CD4-positive, alpha-beta T cell treated with Interleukin-6 at 100 ng/mL for 8 hours (primary cell): Measurements from ENCODE around the gene APLP2.
A peak's percentile ranks its signal among the peaks of the same experiment; 100 is the strongest.

ENCODE experiments used
- DNase-seq: peaks from one replicate; pipeline ENCODE4 v3.0.0-alpha.2; 2020; ENCODE audit warnings: mixed read lengths, low spot score

APLP2 gene

DNA sequence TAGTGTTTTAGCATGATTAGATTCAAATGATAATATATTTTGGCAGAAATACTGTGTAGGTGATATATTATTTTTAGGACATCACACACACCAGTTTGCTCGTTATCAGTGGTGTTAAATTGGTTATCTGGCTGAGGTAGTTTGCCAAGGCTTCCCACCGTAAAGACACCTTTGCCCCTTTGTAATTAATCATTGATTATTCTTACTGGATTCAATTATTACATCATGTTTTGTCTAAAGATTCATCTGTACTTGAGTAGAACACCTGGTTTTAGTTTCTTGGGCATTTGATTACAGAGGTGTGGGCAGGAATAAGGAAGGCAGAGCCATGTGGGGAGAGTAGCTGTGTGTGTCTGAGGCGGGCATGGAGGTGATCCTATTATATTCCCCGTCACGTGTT is 50.4 kb downstream of the APLP2 start:
- DNase-seq, result no peak

- DNase-seq, result no peak
These were observed 51.8 kb downstream of the APLP2 start for GRCh38 chr11:130121445-130121978.

DNA sequence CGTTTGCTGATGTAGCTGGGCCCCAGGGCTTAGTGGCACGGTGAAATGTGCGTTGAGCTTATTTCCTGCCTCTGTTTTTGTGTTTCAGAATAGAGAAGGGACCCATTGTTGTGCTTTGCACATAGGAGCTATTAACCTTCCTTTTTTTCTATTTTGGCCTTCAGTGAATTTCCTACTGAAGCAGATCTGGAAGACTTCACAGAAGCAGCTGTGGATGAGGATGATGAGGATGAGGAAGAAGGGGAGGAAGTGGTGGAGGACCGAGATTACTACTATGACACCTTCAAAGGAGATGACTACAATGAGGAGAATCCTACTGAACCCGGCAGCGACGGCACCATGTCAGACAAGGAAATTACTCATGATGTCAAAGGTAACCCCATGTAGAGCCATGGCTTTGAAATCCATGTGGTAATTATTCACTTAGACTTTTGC is 52.5 kb downstream of the APLP2 start:
- no peak for DNase-seq

GRCh38 chr11:130123414-130124040 is 53.8 kb downstream of the APLP2 start:
- DNase-seq, result no peak

- DNase-seq, result no peak
These were observed 54.4 kb downstream of the APLP2 start for GRCh38 chr11:130124096-130124495.

DNA sequence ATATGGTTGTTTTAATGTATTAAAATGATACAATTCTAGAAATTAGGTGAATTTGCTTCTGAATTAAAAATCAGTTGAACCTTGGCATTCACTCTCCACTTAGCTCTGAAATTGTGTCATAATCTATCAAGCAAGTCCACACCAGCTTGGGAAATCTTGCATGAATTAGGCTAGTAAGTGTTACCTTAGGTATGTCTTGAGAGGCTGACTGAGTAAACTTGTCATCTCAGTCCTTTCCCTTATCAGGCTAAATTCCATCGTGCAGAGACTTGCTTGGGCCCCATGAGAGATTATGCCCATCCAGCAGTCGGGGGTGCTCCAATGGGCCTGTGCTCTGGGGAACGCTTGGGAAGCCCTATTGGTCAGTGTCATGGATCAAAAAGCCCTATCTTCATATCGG is 55.9 kb downstream of the APLP2 start:
- DNase-seq, result no peak

DNA sequence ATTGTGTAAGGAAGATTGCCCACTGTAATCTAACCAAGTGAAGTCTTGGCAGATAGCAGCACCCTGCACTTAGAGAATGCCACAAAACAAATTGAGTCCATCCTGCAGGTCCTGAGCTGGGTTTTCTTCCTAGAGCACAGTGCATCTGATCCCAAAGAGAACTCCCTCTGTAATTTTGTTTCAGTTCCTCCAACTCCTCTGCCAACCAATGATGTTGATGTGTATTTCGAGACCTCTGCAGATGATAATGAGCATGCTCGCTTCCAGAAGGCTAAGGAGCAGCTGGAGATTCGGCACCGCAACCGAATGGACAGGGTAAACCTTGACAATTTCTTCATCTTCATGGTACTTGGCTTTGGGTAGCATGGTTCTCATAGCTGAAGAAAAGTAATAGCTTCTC is 56.8 kb downstream of the APLP2 start:
- no peak for DNase-seq

DNA sequence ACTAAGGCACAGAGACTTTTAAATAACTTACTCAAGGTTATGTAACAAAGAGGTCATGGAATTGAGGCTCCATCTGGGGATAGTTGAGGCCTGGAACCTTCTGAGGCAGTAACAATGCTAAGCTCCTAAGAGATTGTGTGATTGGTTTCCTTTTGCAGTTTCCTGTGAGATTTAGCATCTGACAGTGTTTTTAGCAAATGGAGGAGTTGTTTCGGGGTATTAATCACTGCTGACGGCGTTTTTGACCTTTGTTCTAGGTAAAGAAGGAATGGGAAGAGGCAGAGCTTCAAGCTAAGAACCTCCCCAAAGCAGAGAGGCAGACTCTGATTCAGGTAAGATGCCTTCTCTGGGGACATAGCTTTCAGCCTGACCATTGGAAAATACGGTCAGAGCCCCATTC is 57.8 kb downstream of the APLP2 start:
- DNase-seq, result no peak

GRCh38 chr11:130128626-130129025 is 58.9 kb downstream of the APLP2 start:
- no peak for DNase-seq

DNA sequence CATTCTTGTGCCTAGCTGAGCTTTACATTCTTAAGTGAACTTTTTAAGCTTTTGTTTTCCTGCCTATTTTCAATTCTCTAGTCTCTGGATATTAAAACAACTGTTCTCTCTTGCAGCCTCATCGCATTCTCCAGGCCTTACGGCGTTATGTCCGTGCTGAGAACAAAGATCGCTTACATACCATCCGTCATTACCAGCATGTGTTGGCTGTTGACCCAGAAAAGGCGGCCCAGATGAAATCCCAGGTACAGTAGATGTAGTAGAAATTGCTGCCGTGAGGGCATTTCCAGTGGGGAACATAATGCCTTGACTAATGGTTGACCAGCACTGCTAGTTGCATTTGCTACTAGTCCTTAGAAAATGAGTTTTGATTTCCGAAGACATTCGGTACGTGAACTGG is 60.2 kb downstream of the APLP2 start:
- no peak for DNase-seq

GRCh38 chr11:130131961-130132850 is 62.5 kb downstream of the APLP2 start:
- DNase-seq, result peak; percentile 71

- no peak for DNase-seq
These were observed 64.0 kb downstream of the APLP2 start for GRCh38 chr11:130133716-130134115.

- no peak for DNase-seq
These were observed 66.4 kb downstream of the APLP2 start for GRCh38 chr11:130136107-130136506.

- no peak for DNase-seq
These were observed 68.3 kb downstream of the APLP2 start for GRCh38 chr11:130137999-130138398.

DNA sequence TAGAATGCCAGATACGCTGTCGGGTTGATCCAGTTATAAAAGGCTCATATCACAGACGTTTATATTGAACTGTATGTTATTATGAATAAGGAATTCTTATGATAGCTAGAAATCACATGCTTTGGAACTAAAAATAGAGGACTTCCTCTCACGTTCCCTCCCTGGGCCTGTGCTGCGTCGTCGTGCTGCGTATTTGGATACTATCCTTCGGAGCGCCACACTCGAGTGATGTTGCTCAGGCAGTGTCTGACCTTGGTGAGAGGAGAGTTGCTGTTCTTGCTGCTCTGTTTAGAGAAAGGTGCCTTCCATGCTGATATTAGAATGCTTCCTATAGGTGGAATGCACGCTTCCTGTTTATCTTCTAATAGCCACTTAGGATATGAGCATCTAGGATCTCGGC is 69.7 kb downstream of the APLP2 start:
- DNase-seq, result no peak

GRCh38 chr11:130141561-130142341 is 72.1 kb downstream of the APLP2 start:
- no peak for DNase-seq

DNA sequence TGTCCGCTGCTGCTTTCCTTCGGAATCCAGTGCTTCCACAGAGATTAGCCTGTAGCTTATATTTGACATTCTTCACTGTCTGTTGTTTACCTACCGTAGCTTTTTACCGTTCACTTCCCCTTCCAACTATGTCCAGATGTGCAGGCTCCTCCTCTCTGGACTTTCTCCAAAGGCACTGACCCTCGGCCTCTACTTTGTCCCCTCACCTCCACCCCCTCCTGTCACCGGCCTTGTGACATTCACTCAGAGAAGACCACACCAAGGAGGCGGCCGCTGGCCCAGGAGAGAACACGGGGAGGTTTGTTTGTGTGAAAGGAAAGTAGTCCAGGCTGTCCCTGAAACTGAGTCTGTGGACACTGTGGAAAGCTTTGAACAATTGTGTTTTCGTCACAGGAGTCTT is 74.4 kb downstream of the APLP2 start:
- DNase-seq, result no peak

DNA sequence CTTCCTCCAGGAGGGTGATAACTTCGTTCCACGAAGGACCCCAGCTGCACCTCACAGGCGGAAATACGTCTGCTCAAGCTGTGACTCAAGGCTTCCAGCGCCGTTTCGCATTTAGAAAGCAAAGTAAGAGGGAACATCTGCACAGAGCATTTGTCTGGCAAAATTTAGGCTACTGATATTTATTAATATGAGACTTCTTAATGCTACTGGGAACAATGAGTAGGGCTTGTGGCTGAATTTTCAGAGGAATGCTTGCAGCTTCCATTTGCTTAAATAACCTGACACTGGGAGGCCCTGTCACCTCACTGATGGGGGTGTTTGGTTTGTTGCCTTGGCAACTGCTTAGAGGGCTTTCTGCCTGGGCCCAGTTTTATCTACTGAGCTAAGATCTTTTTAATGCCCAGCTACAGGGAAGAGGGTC is 75.2 kb downstream of the APLP2 start:
- no peak for DNase-seq

- DNase-seq, result no peak
These were observed 75.7 kb downstream of the APLP2 start for GRCh38 chr11:130145311-130145812.

DNA sequence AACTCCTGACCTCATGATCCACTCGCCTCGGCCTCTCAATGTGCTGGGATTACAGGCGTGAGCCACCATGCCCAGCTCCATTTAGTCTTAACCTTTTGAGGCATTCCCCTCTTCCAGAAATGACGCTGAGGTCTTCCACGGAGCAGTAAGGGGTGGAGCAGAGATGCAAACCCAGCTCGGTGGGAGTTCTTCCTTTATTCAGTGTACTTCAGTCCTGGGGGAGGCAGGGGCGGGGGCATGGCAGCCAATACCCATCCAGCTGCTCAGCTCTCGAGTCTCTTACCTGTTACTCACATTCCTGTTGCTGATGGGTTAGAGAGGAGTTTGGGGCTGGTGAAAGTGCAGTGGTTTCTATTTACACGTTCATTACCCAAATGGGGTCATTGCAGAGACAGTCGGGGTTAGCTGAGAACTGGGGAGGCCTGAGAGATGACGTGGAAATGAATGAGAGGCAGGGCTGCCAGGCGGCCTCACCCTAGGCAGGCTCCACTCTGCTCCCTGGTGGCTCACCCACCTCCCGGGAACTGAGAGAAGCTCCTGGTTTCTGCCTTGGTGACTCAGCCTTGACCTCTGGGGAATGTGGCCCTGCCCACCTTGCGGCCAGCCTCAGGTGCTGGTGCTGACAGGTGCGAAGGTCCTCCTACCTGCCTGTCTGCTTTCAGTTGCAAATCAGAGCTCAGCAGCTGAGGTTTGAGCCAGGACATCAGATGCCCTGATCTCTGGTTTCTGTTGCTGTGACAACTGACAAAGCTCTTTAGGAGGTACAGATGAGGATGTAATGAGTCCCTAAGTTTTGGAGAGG is 76.5 kb downstream of the APLP2 start:
- no peak for DNase-seq

DNA sequence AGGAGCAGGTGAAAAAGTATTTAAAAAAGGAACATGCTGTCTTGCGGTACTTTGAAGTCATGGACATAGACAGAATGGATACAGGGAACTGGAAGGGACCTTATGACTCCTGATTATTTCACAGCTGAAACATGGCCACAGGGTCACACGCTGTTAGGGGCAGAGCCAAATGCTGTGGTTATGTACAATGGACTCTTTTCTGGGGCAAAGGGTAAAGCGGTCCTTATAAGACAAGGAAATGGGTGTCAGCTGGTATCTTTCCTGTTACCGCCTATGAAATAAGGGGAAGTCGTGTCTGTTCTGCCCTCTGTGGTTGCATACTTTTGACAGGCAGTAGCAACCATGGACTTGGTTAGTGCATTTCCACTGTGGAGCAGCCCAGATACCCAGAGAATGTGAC is 77.1 kb downstream of the APLP2 start:
- peak; percentile 23 for DNase-seq
